K562 (cell line): ENCODE data around the gene AXIN2. TPM values are rescaled to one million over a fixed set of nuclear protein-coding genes. Genes with fewer than 3 reads are reported as not detected.

ENCODE experiments used
- ATAC-seq: fragments of 200-7000 bp; cut with Tn5 transposase; 3 replicates; pipeline ENCODE4 v1.9.1; 2020; ENCODE audit warnings: moderate library complexity
- BruUV-seq: library from RNA; stranded (reverse); fragments of 400-500 nt; replicated peaks from 2 replicates; lab custom pipeline; 2021; lab: Mats Ljungman, UMichigan
- CTCF ChIA-PET: fragments of 300-600 bp; formaldehyde crosslinking; extraction: SDS; loops from one replicate; lab custom pipeline; 2021; ENCODE audit warnings: low intra/inter-chr PET ratio; lab: Yijun Ruan, JAX
- POLR2A ChIA-PET: fragments of 300-600, 350-650 bp; sonication (Branson Sonifier 250); formaldehyde crosslinking; extraction: SDS; loops from one replicate; lab custom pipeline; 2021; ENCODE audit warnings: antibody characterized with exemption, inconsistent platforms; lab: Yijun Ruan, JAX
- DNase-seq, 4 experiments: peaks; one replicate each; pipeline versions ENCODE4 v3.0.0 to v3.0.0-alpha.2; 2011 to 2018; ENCODE audit warnings: low spot score in 3 of 4, mixed read lengths in 3 of 4; ENCODE audit errors: extremely low read depth in 1 of 4
- FAIRE-seq: peaks from 2 replicates; lab custom pipeline; 2011; peaks lifted over from hg19 to GRCh38; lab: Jason Lieb, UNC
- H2AFZ ChIP-seq: 2 replicates; pipeline ENCODE4 v1.6.0; 2011; ENCODE audit warnings: low read depth, low read length, control low read depth, inconsistent platforms
- H3K27ac ChIP-seq: fragments of 200-600 bp; 3 replicates; pipeline ENCODE4 v1.8.0; 2011; ENCODE audit warnings: low read depth, mild to moderate bottlenecking, control low read depth, inconsistent platforms, low read length, moderate library complexity, mixed read lengths; ENCODE audit errors: extremely low read depth
- H3K27me3 ChIP-seq, 2 experiments: fragments of 300-600 bp in 1 of 2; 2 replicates in 1 of 2; 3 replicates in 1 of 2; pipeline versions ENCODE4 v1.6.0 to v1.8.0; 2011; ENCODE audit warnings: inconsistent platforms in 2 of 2, low read length in 2 of 2, mild to moderate bottlenecking in 1 of 2, mixed read lengths in 1 of 2, moderate library complexity in 1 of 2; ENCODE audit not compliant: control insufficient read depth in 2 of 2, insufficient read depth in 2 of 2
- H3K36me3 ChIP-seq: fragments of 300-600 bp; 3 replicates; pipeline ENCODE4 v1.8.0; 2011; ENCODE audit warnings: mild to moderate bottlenecking, low read length, inconsistent platforms; ENCODE audit not compliant: control insufficient read depth, insufficient read depth
- H3K4me1 ChIP-seq, 2 experiments: fragments of 200-600 bp in 1 of 2; replicated peaks in 1 of 2; 2 replicates in 1 of 2; 3 replicates in 1 of 2; pipeline versions ENCODE4 v1.5.1 to v1.8.0; 2011; ENCODE audit warnings: inconsistent platforms in 2 of 2, low read length in 2 of 2, mild to moderate bottlenecking in 1 of 2, mixed read lengths in 1 of 2, moderate library complexity in 1 of 2; ENCODE audit not compliant: control insufficient read depth in 2 of 2, insufficient read depth in 2 of 2
- H3K4me2 ChIP-seq: 2 replicates; pipeline ENCODE4 v1.6.1; 2011; ENCODE audit warnings: low read length, control low read depth, inconsistent platforms, mixed read lengths; ENCODE audit not compliant: insufficient read depth
- H3K4me3 ChIP-seq: fragments of 200-600 bp; sonication (generic), shearing (Covaris generic); 2 replicates; pipeline ENCODE4 v1.5.1; 2016; ENCODE audit warnings: control low read depth, inconsistent platforms
- H3K79me2 ChIP-seq: fragments of 200-600 bp; 3 replicates; pipeline ENCODE4 v1.8.0; 2011; ENCODE audit warnings: low read length, inconsistent platforms; ENCODE audit not compliant: control insufficient read depth, insufficient read depth
- H3K9ac ChIP-seq, 2 experiments: 2 replicates each; pipeline versions ENCODE4 v1.6.0 to v1.6.1; 2011; ENCODE audit warnings: low read depth in 2 of 2, low read length in 2 of 2, control low read depth in 1 of 2, inconsistent platforms in 1 of 2, mild to moderate bottlenecking in 1 of 2, mixed read lengths in 1 of 2; ENCODE audit not compliant: insufficient read depth in 1 of 2
- H3K9me1 ChIP-seq: one replicate; pipeline ENCODE4 v1.6.0; 2011; ENCODE audit warnings: inconsistent platforms, mild to moderate bottlenecking, low read length, moderate library complexity; ENCODE audit not compliant: control insufficient read depth, insufficient read depth
- H3K9me3 ChIP-seq: replicated peaks from 2 replicates; pipeline ENCODE4 v1.5.1; 2011; ENCODE audit warnings: low read depth, low read length, inconsistent platforms; ENCODE audit not compliant: control insufficient read depth, insufficient read depth
- H4K20me1 ChIP-seq: replicated peaks from 2 replicates; pipeline ENCODE4 v1.6.1; 2011; ENCODE audit warnings: low read length, inconsistent platforms, mixed read lengths; ENCODE audit not compliant: control insufficient read depth, insufficient read depth
- CCNT2 ChIP-seq: IDR thresholded peaks from 2 replicates; pipeline ENCODE4 v1.6.1; 2011; ENCODE audit warnings: borderline replicate concordance, low read depth, mild to moderate bottlenecking, moderate library complexity, mixed read lengths, low read length; ENCODE audit not compliant: insufficient read length; ENCODE audit errors: extremely low read depth
- E2F4 ChIP-seq: sonication (generic); formaldehyde crosslinking; IDR thresholded peaks from 2 replicates; pipeline ENCODE4 v1.8.0; 2022; ENCODE audit warnings: mild to moderate bottlenecking, low read depth, missing genetic modification reagents
- KAT7 ChIP-seq: sonication (generic); formaldehyde crosslinking; IDR thresholded peaks from 2 replicates; pipeline ENCODE4 v1.8.0; 2022; ENCODE audit warnings: missing genetic modification reagents, mild to moderate bottlenecking, borderline replicate concordance
- KLF13 ChIP-seq: fragments of 450-650 bp; IDR thresholded peaks from 2 replicates; pipeline ENCODE4 v1.6.1; 2016; ENCODE audit warnings: missing genetic modification characterization, low read depth, mild to moderate bottlenecking, missing compliant biosample characterization, moderate library complexity, borderline replicate concordance
- NEUROD1 ChIP-seq: fragments of 150-350 bp; IDR thresholded peaks from 2 replicates; pipeline ENCODE4 v1.6.1; 2014; ENCODE audit warnings: borderline replicate concordance, low read length, low read depth; ENCODE audit not compliant: partially characterized antibody
- WGBS: fragments of 100-300 bp; shearing (Covaris generic); methylation state at CpG from one replicate; pipeline ENCODE4 v1.1.6; 2016; ENCODE audit warnings: low coverage, mixed read lengths; ENCODE audit not compliant: insufficient coverage; ENCODE audit errors: missing lambda C conversion rate; 5-methylcytosine and 5-hydroxymethylcytosine counted together
- in situ Hi-C: fragments of 300-500 bp; cut with MboI; formaldehyde crosslinking; loops from 4 replicates; pipeline ENCODE4 v1.15.0; 2018; ENCODE audit warnings: inconsistent platforms, mixed read lengths
- intact Hi-C: fragments of 100-400 bp; cut with micrococcal nuclease; formaldehyde crosslinking; loops from 2 replicates; pipeline ENCODE4 v1.14.2; 2022
- polyA plus RNA-seq, 8 experiments: library from polyadenylated mRNA; depleted of rRNA in 4 of 8; stranded (reverse) in 5 of 8; unstranded in 3 of 8; fragments of >200 nt; fragmentation: Nextera tagmentation in 2 of 8; fragmentation: Illumina TruSeq in 1 of 8; extraction: Ambion mirVana in 2 of 8; extraction: Trizol in 1 of 8; gene quantifications; 2 replicates each; pipeline versions ENCODE4 v1.2.1 to v1.2.3, GENCODE V29; 2011 to 2014; ENCODE audit warnings: inconsistent platforms in 1 of 8, missing spikeins in 1 of 8
- total RNA-seq, 7 experiments: library from RNA; depleted of rRNA in 6 of 7; stranded (reverse); fragments of >200 nt in 6 of 7; fragmentation: Illumina TruSeq in 2 of 7; extraction: Trizol in 2 of 7; gene quantifications; 2 replicates each; pipeline versions ENCODE4 v1.2.1 to v1.2.3, GENCODE V29; 2011 to 2021; ENCODE audit warnings: low replicate concordance in 1 of 7

The AXIN2 gene
- total and polyA plus RNA-seq, 9 of the 15 experiments (the other 6 are each of a cell fraction or from before 2014, with no cell fraction given): 0.21 to 3.3 (median 1.2) TPM

- no peak for FAIRE-seq
- BruUV-seq: no TSS peak
- H3K4me2 ChIP-seq: no peak overlapping the region
- CTCF ChIA-PET: no interaction called here
- WGBS: 54% methylated on average over 21 of the region's 21 CpGs
- H3K9me3 ChIP-seq: no peaks in the 10 kb centered on the region
- in situ Hi-C loops: no loop called here
- H3K79me2 ChIP-seq: no peaks in the 10 kb centered on the region
- TF ChIP-seq KAT7 (CRISPR knock-in tag) (no peak), KLF13 (tag) (no peak), NEUROD1 (no peak), CCNT2 (no peak), E2F4 (CRISPR knock-in tag) (no peak)
- TF ChIP-seq, all 486 proteins: peak for 0
- Histone ChIP-seq H3K27ac (no peak overlapping the region), H2AFZ (no peak overlapping the region), H3K9me1 (peaks cover 5% of the 10 kb centered on the region), H3K4me3 (no peak overlapping the region), H3K9ac (no peak overlapping the region), H3K36me3 (no peaks in the 10 kb centered on the region), H4K20me1 (0 out of 2 replicates have a peak, but pooled peaks cover 5% of the 10 kb centered on the region), H3K4me1 (peaks cover 4 to 19% of the 10 kb centered on the region in 2 experiments; a peak in 4 of 5 replicates), H3K27me3 (no peaks in the 10 kb centered on the region; a peak in 1 of 5 replicates)
- DNase-seq: no peak
- ATAC-seq: no peak
- POLR2A ChIA-PET: no interaction called here
- intact Hi-C loops: loop anchor here (2.0 kb wide), 1 partner anchor 327 kb away; no protein-coding TSS in a partner anchor
These were observed 3.8 kb downstream of the AXIN2 start for GRCh38 chr17:65557349-65558310.
